NCI-H2227 treated with DMSO at 0.1 percent for 48 hours (cell line): Measurements from ENCODE around the gene DLG5.
"Not testable (repeated sequence)": the region's sequence is repeated elsewhere in the genome, so short reads cannot be mapped to it uniquely, and the experiment has no call there.

Experiments used
- DNase-seq: peaks from one replicate; lab custom pipeline; 2025; lab: John Stamatoyannopoulos, UW

The DLG5 gene

DNA sequence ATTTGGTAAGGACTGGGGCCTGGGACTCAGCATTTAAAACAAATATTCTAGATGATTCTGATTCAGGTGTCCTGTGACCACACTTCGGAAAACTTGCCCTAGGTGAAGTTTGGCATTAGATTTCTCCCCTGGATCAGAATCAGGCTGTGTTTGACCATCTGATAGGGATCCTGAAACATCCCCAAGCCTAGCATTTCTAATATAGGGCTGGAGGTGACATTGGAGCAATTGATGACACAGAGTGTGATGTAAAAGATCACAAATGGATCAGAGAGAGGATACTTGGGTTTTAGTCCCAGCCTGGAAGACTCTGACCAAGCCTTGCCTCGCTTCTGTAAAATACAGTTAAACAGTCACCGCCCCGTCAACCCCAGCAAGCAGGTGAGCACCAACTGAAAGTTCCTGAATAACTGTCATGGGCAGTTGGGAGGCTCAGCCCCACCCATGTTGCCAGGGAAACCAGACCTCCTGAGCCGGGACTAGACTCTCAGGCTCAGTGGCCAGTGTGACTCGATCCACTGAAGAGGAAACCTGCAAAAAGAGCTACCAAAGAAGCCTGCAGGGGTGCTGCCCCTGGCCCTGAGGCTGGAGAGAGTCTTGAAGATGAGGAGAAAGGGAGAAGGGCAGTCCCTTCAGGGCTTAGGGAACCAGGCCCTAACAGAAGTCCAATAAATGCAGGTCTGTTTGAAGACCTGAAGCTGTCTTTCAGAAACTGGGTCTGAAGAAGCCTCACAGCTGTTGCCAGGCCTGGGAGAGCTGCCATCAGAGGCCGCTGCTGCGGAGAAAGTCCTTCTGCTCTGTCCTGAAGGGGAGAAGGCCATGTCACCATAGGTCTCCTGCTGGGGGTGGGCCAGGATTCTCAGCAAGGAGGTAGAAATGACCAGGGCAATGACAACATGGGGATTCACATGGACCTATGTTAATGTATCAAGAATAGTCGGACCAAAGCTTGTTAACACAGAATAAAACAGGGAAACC is 162.8 kb downstream of the DLG5 start:
- no peak for DNase-seq

DNA sequence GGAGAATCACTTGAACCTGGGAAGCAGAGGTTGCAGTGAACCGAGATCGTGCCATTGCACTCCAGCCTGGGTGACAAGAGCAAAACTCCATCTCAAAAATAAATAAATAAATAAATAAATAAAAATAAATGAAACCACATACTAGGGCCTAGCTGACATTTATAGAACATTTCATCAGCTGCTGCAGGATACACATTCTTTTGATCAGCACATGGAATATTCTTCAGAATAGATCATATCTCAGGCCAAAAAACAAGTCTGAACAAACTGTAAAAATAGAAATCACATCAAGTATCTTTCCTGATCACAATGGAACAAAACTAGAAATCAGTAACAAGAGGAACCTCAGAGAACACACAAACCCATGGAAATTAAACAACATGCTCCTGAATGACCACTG is 168.1 kb downstream of the DLG5 start:
- DNase-seq = not testable (repeated sequence)

DNA sequence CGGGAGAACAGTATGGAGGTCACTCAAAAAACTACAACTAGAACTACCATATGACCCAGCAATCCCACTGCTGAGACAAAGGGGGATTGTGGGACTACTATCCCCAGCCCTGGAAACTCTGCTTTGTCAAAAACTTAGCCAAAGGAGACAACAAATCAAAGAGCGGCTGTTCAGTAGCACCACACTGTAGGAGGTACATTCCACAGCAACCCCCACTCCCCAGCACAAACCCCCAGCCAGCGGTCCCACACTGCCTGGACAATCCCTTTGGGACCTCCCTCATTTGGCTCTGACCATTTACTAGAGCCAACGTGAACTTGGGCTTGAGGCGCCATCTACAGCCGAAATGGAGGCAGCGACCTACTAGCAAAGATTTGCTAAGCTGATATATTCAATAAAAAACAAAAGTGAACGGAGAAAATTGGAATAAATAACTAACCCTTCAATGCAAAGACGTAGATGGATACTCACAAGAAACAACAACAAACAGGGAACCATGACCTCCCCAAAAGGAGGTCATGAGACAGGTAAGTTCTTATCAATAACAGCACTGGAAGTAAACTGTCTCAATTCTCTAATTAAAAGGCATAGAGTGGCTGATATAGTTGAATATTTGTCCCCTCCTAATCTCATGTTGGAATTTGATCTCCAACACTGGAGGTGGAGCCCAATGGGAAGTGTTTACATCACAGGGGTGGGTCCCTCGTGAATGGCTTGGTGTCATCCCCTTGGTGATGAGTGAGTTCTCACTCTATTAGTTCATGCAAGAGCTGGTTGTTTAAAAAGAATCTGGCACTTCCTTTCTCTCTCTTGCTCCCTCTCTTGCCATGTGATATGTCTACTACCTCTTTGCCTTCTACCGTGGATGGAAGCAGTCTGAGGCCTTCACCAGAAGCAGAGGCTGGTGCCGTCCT is 170.0 kb downstream of the DLG5 start:
- peak; percentile 43 for DNase-seq

DNA sequence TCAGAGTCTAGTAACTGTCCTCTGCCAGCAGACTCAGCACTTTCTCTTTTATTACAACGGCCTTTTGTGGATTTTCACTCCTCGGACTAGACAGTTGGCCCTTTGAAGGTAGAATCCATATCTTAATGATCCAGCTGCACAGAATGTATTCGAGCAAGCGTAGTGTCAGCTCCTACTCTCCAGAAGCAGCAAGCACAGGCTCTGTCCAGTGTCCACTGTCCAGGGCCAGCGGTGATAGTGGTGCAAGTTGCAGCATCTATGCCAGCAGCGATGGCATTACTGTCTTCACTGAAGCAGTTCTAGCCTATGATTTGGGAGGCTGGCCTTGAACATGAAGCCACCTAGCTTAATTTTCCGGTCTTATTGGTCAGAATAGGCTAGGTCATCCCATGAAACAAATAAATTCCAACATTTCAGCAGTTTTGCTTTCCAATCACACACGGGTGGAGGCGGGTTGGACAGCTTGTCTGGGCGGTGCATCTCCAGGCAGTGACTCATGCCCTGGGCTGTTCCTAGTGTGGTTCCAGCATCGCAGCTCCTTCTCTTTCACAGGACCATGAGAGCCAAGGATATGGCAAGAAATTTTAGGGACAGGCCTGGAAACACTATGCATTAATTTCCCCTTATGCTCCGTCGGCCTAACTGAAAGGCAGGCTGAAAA is 180.4 kb downstream of the DLG5 start:
- no peak for DNase-seq

DNA sequence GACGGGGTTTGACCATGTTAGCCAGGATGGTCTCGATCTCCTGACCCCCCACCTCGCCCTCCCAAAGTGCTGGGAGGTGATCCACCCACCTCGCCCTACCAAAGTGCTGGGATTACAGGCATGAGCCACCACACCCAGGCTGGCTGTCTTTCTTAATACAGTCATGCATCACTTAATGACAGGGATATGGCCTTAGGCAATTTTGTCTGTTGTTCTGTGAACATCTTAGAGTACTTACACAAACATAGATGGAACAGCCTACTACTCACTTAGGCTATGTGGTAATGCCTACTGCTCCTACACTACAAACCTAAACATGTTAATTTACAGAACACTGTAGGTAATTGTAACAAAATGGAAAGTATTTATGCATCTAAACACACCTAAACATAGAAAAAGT is 182.3 kb downstream of the DLG5 start:
- DNase-seq = no peak

DNA sequence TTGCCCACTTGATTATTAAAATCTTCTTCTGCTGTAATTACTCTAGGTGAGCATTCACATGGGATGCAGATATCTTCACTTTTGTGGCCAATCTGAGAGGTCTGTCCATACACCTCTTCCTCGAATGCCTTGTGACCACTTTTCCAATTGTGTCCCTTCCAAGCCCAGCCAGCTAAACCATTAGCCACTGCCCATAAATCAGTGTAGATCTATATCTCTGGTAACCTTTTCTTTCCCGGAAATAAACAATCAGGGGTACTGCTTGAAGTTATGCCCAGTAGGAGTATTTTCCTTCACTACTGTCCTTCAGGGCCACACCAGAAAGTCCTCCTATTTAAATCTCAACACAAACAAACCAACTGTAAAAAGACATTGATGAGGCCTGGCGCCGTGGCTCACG is 184.4 kb downstream of the DLG5 start:
- DNase-seq = no peak

DNA sequence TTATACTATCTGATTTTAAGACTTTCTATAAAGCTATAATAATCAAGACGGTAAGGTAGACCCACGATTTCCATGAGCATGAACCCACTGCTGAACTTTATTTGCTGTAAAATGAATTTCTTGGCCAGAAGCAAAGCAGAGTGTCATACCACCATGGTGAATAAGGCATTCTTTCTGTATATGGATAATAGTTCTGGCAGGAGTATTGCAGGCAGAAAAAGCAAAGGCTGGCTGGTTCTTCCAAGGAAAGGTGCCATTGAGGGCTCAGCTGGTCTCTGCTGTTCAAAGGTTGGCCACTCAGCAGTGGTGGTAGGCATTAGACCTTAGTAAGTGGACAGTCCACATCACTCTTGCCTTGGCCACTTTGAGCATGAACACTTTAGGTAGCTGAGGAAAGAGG is 184.8 kb downstream of the DLG5 start:
- no peak for DNase-seq
